Esophagus muscularis mucosa (tissue), 4 donors: ENCODE measurements around the gene EPX.

Source experiments
- CTCF ChIP-seq, 3 experiments: fragments of 200-600 bp in 2 of 3; fragments of 450-650 bp in 1 of 3; sonication (generic) in 2 of 3; IDR thresholded peaks; one replicate each; pipeline ENCODE4 v1.5.1; 2017 to 2019; ENCODE audit warnings: antibody characterized with exemption in 3 of 3, mild to moderate bottlenecking in 2 of 3, moderate library complexity in 1 of 3
- EP300 ChIP-seq: sonication (generic); formaldehyde crosslinking; IDR thresholded peaks from one replicate; pipeline ENCODE4 v1.6.1; 2017; ENCODE audit warnings: antibody characterized with exemption
- POLR2A ChIP-seq: fragments of 450-650 bp; IDR thresholded peaks from one replicate; pipeline ENCODE4 v1.6.1; 2017; ENCODE audit warnings: antibody characterized with exemption, moderate library complexity, mild to moderate bottlenecking, low read depth
- POLR2AphosphoS5 ChIP-seq, 2 donors: sonication (generic); formaldehyde crosslinking; IDR thresholded peaks; one replicate each; pipeline ENCODE4 v1.6.1; 2017; ENCODE audit warnings: antibody characterized with exemption in 2 of 2

- no peak for TF ChIP-seq CTCF (IDR thresholded peaks at IDR 0.05)
- no peak for TF ChIP-seq POLR2A
- TF ChIP-seq POLR2AphosphoS5 (IDR thresholded peaks at IDR 0.05), result no peak
- no peak for TF ChIP-seq EP300
These were observed 4.9 kb upstream of the EPX start for GRCh38 chr17:58187675-58188074.
